Measurements from ENCODE around the gene CLDN5.

- TF ChIP-seq CTCF (IDR thresholded peaks at IDR 0.05): no peak
- TF ChIP-seq POLR2AphosphoS5 (IDR thresholded peaks at IDR 0.05): no peak
- TF ChIP-seq POLR2A (IDR thresholded peaks at IDR 0.05): no peak
Observed at GRCh38 chr22:19518635-19519034, 5.6 kb downstream of the CLDN5 start.

Measured in sigmoid colon (tissue), 4 donors.